ENCODE data around the gene NUP210L. TPM values are rescaled to one million over a fixed set of nuclear protein-coding genes. Genes with fewer than 3 reads are reported as not detected.

Gene NUP210L
- total and polyA plus RNA-seq, 9 of the 15 experiments (the other 6 are each of a cell fraction or from before 2014, with no cell fraction given) = 0.01 to 0.04 TPM; not detected in 7

- TF ChIP-seq, protein P1, sequence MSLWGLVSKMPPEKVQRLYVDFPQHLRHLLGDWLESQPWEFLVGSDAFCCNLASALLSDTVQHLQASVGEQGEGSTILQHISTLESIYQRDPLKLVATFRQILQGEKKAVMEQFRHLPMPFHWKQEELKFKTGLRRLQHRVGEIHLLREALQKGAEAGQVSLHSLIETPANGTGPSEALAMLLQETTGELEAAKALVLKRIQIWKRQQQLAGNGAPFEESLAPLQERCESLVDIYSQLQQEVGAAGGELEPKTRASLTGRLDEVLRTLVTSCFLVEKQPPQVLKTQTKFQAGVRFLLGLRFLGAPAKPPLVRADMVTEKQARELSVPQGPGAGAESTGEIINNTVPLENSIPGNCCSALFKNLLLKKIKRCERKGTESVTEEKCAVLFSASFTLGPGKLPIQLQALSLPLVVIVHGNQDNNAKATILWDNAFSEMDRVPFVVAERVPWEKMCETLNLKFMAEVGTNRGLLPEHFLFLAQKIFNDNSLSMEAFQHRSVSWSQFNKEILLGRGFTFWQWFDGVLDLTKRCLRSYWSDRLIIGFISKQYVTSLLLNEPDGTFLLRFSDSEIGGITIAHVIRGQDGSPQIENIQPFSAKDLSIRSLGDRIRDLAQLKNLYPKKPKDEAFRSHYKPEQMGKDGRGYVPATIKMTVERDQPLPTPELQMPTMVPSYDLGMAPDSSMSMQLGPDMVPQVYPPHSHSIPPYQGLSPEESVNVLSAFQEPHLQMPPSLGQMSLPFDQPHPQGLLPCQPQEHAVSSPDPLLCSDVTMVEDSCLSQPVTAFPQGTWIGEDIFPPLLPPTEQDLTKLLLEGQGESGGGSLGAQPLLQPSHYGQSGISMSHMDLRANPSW (CRISPR knock-in tag; IDR thresholded peaks at IDR 0.05) = 0 out of 2 replicates have a peak, but pooled peaks have one; percentile 40
- TF ChIP-seq ZBTB1 (CRISPR knock-in tag; IDR thresholded peaks at IDR 0.05; ENCODE audit: borderline replicate concordance, low read depth) (no peak), ETS1 (conservative IDR thresholded peaks at IDR 0.05; ENCODE audit: control insufficient read depth, low read depth, low read length) (peak; percentile 66), DNMT1 (IDR thresholded peaks at IDR 0.05) (peak; percentile 67; the same call in 1 of the 2 replicates), MAZ (CRISPR knock-in tag; conservative IDR thresholded peaks at IDR 0.05 in 1 of 2, IDR thresholded peaks at IDR 0.05 in 1 of 2) (peak; percentile 76 to 77; a peak in 3 of 4 replicates), NR3C1 (CRISPR knock-in tag; IDR thresholded peaks at IDR 0.05) (no peak), FOXA1 (IDR thresholded peaks at IDR 0.05; ENCODE audit: borderline replicate concordance) (no peak), C11orf30 (IDR thresholded peaks at IDR 0.05; ENCODE audit: low read depth) (peak; percentile 90), ZNF232 (CRISPR knock-in tag; IDR thresholded peaks at IDR 0.05) (peak; percentile 78; the same call in 1 of the 2 replicates), FOXK2 (conservative IDR thresholded peaks at IDR 0.05 in 1 of 2, IDR thresholded peaks at IDR 0.05 in 1 of 2; ENCODE audit: low read depth in 2 of 2) (peak; percentile 74 to 80), ZNF644 (tag; IDR thresholded peaks at IDR 0.05; ENCODE audit: low read depth) (peak; percentile 34; the same call in 1 of the 2 replicates)
- TF ChIP-seq, protein P2, sequence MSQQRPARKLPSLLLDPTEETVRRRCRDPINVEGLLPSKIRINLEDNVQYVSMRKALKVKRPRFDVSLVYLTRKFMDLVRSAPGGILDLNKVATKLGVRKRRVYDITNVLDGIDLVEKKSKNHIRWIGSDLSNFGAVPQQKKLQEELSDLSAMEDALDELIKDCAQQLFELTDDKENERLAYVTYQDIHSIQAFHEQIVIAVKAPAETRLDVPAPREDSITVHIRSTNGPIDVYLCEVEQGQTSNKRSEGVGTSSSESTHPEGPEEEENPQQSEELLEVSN (IDR thresholded peaks at IDR 0.05; ENCODE audit: borderline replicate concordance in 1 of 2, extremely low read depth in 1 of 2, insufficient read depth in 1 of 2, insufficient read length in 1 of 2, low read depth in 1 of 2, low read length in 1 of 2, poor library complexity in 1 of 2, severe bottlenecking in 1 of 2) = peak; percentile 98 to 99
- TF ChIP-seq, protein P3, sequence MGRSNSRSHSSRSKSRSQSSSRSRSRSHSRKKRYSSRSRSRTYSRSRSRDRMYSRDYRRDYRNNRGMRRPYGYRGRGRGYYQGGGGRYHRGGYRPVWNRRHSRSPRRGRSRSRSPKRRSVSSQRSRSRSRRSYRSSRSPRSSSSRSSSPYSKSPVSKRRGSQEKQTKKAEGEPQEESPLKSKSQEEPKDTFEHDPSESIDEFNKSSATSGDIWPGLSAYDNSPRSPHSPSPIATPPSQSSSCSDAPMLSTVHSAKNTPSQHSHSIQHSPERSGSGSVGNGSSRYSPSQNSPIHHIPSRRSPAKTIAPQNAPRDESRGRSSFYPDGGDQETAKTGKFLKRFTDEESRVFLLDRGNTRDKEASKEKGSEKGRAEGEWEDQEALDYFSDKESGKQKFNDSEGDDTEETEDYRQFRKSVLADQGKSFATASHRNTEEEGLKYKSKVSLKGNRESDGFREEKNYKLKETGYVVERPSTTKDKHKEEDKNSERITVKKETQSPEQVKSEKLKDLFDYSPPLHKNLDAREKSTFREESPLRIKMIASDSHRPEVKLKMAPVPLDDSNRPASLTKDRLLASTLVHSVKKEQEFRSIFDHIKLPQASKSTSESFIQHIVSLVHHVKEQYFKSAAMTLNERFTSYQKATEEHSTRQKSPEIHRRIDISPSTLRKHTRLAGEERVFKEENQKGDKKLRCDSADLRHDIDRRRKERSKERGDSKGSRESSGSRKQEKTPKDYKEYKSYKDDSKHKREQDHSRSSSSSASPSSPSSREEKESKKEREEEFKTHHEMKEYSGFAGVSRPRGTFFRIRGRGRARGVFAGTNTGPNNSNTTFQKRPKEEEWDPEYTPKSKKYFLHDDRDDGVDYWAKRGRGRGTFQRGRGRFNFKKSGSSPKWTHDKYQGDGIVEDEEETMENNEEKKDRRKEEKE (IDR thresholded peaks at IDR 0.05; ENCODE audit: borderline replicate concordance in 1 of 2, control insufficient read depth in 1 of 2, low read depth in 2 of 2, low read length in 1 of 2) = 0 out of 4 replicates have a peak, but pooled peaks of 1 of the 2 experiments have one; percentile 16
These were observed 28.4 kb upstream of the NUP210L start (continued) for GRCh38 chr1:154183046-154183915.

Data from K562 (cell line).